Measurements from ENCODE around the gene SIPA1L2. TPM values are rescaled to one million over a fixed set of nuclear protein-coding genes. Genes with fewer than 3 reads are reported as not detected.

The SIPA1L2 gene
- total RNA-seq, 2 experiments from 2014 or later = 1.8 to 1.9 TPM

GRCh38 chr1:232658386-232658785, 28.5 kb upstream of the SIPA1L2 start:
- Mint-ChIP-seq H3K36me3 (ENCODE audit: low read depth) (no peaks in the 10 kb centered on the region), H3K27ac (no peak overlapping the region), H3K4me3 (no peak overlapping the region), H3K27me3 (peaks cover 10% of the 10 kb centered on the region), H3K4me1 (ENCODE audit: low read depth) (no peaks in the 10 kb centered on the region), H3K9me3 (no peaks in the 10 kb centered on the region)
- Histone ChIP-seq H3K9me3 (ENCODE audit: control insufficient read depth in 1 of 2, insufficient read depth in 1 of 2, low read length in 2 of 2) (no peaks in the 10 kb centered on the region), H3K27me3 (ENCODE audit: control insufficient read depth in 1 of 2, insufficient read depth in 2 of 2, low read length in 2 of 2) (no peaks in the 10 kb centered on the region), H3K4me3 (ENCODE audit: low read length) (no peak overlapping the region), H3K27ac (ENCODE audit: low read depth in 1 of 2, low read length in 2 of 2) (no peak overlapping the region), H3K4me1 (ENCODE audit: insufficient read depth, low read length) (no peaks in the 10 kb centered on the region), H3K36me3 (ENCODE audit: insufficient read depth, low read length) (no peaks in the 10 kb centered on the region)
- ChIA-PET POLR2A (no interaction called here), CTCF (interaction anchor here (1.5 kb wide), 1 partner anchor 10 kb away, joined by 4 read pairs; no protein-coding TSS in a partner anchor)
- DNase-seq (no peak), ATAC-seq (ENCODE audit: poor library complexity) (no peak)
- intact Hi-C loops (cut with DNase I, micrococcal nuclease) = no loop called here
- TF ChIP-seq, protein P1, sequence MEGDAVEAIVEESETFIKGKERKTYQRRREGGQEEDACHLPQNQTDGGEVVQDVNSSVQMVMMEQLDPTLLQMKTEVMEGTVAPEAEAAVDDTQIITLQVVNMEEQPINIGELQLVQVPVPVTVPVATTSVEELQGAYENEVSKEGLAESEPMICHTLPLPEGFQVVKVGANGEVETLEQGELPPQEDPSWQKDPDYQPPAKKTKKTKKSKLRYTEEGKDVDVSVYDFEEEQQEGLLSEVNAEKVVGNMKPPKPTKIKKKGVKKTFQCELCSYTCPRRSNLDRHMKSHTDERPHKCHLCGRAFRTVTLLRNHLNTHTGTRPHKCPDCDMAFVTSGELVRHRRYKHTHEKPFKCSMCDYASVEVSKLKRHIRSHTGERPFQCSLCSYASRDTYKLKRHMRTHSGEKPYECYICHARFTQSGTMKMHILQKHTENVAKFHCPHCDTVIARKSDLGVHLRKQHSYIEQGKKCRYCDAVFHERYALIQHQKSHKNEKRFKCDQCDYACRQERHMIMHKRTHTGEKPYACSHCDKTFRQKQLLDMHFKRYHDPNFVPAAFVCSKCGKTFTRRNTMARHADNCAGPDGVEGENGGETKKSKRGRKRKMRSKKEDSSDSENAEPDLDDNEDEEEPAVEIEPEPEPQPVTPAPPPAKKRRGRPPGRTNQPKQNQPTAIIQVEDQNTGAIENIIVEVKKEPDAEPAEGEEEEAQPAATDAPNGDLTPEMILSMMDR (IDR thresholded peaks at IDR 0.05) = no peak

GRCh38 chr1:232657426-232658005, 27.6 kb upstream of the SIPA1L2 start:
- Mint-ChIP-seq H3K4me1 (ENCODE audit: low read depth) (no peaks in the 10 kb centered on the region), H3K4me3 (no peak overlapping the region), H3K9me3 (no peaks in the 10 kb centered on the region), H3K36me3 (ENCODE audit: low read depth) (no peaks in the 10 kb centered on the region), H3K27me3 (peaks cover 10% of the 10 kb centered on the region), H3K27ac (no peak overlapping the region)
- H3K36me3 ChIP-seq (ENCODE audit: insufficient read depth, low read length) = no peaks in the 10 kb centered on the region
- CTCF ChIA-PET = no interaction called here
- no peaks in the 10 kb centered on the region for H3K9me3 ChIP-seq (ENCODE audit: control insufficient read depth in 1 of 2, insufficient read depth in 1 of 2, low read length in 2 of 2)
- H3K27ac ChIP-seq (ENCODE audit: low read depth in 1 of 2, low read length in 2 of 2) = no peak overlapping the region
- TF ChIP-seq, protein P1 (IDR thresholded peaks at IDR 0.05) = no peak
- no peak overlapping the region for H3K4me3 ChIP-seq (ENCODE audit: low read length)
- POLR2A ChIA-PET = no interaction called here
- H3K27me3 ChIP-seq (ENCODE audit: control insufficient read depth in 1 of 2, insufficient read depth in 2 of 2, low read length in 2 of 2) = peaks cover 0 to 4% of the 10 kb centered on the region in 2 experiments
- intact Hi-C loops (cut with DNase I, micrococcal nuclease) = no loop called here
- DNase-seq = no peak
- H3K4me1 ChIP-seq (ENCODE audit: insufficient read depth, low read length) = no peaks in the 10 kb centered on the region
- no peak for ATAC-seq (ENCODE audit: poor library complexity)

DNA sequence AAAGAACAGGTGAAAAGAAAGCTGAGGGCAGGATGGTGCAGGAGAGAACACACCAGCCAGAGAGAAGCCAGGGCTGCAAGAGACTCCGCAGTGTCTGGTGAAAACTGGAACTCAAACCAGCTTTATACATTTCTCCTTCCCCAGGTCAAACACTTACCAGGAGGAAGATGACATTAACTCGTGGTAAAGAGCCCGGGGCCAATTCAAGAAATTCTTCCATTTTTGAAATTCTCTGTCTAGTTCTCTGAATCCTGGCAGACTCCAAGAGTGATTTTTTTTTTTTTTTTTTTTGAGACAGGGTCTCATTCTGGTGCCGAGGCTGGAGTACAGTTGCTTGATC, 25.8 kb upstream of the SIPA1L2 start:
- H3K4me1 ChIP-seq (ENCODE audit: insufficient read depth, low read length) = no peaks in the 10 kb centered on the region
- intact Hi-C loops (cut with DNase I, micrococcal nuclease) = no loop called here
- CTCF ChIA-PET = no interaction called here

More for the DNA sequence above, 25.8 kb upstream of the SIPA1L2 start:
- Histone ChIP-seq H3K36me3 (ENCODE audit: insufficient read depth, low read length) (no peaks in the 10 kb centered on the region), H3K27me3 (ENCODE audit: control insufficient read depth in 1 of 2, insufficient read depth in 2 of 2, low read length in 2 of 2) (peaks cover 0 to 4% of the 10 kb centered on the region in 2 experiments), H3K9me3 (ENCODE audit: control insufficient read depth in 1 of 2, insufficient read depth in 1 of 2, low read length in 2 of 2) (no peaks in the 10 kb centered on the region), H3K27ac (ENCODE audit: low read depth in 1 of 2, low read length in 2 of 2) (no peak overlapping the region), H3K4me3 (ENCODE audit: low read length) (no peak overlapping the region)
- POLR2A ChIA-PET = no interaction called here
- H3K9me3 Mint-ChIP-seq = no peaks in the 10 kb centered on the region
- TF ChIP-seq, protein P1 (IDR thresholded peaks at IDR 0.05) = no peak
- H3K27ac Mint-ChIP-seq = no peak overlapping the region
- H3K4me3 Mint-ChIP-seq = no peak overlapping the region
- no peaks in the 10 kb centered on the region for H3K4me1 Mint-ChIP-seq (ENCODE audit: low read depth)
- peaks cover 8% of the 10 kb centered on the region for H3K27me3 Mint-ChIP-seq
- DNase-seq = no peak
- no peak for ATAC-seq (ENCODE audit: poor library complexity)
- H3K36me3 Mint-ChIP-seq (ENCODE audit: low read depth) = no peaks in the 10 kb centered on the region

Data from CD4-positive, alpha-beta T cell (primary cell).